Putamen (tissue), 1 donor: ENCODE data around the gene SP3.
"Not testable (repeated sequence)": the region's sequence is repeated elsewhere in the genome, so short reads cannot be mapped to it uniquely, and the experiment has no call there.

Experiments used
- DNase-seq: peaks from one replicate; pipeline ENCODE4 v3.0.0-alpha.2; 2016; ENCODE audit warnings: low spot score

SP3 gene

DNA sequence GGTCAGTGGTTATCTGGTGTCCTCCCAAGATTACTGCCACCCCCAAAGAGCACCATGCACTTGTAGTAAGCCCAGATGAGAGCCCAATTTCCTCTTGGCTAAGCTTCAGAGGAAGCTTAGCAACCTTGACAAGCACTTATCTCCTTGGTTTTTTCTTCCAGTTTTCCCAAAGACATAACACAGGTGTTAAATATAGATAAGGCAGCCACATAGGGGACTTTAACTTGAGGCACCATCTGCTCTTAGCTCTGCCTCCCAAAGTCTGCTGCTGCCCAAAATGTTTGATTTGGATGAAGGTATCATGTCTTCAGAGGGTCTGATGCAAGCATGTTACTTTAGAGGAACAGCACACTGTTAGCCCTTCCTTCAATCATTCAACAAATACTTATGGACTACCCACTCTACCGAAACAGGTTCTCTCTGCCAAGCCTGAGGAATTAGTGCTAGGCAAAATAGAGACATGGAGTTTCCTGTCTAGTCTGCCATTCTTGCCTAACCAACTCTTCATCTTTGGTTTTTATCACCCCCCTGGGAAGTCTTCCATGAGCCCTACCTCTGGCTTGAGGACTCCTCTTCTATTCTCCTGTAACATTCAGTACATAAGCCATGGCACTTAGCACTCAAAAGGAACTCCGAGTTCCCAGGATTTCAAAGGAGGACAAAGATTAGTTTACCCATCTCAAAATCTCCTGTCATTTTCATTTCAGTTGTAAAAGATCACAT, 73.7 kb downstream of the SP3 start:
- no peak for DNase-seq

DNA sequence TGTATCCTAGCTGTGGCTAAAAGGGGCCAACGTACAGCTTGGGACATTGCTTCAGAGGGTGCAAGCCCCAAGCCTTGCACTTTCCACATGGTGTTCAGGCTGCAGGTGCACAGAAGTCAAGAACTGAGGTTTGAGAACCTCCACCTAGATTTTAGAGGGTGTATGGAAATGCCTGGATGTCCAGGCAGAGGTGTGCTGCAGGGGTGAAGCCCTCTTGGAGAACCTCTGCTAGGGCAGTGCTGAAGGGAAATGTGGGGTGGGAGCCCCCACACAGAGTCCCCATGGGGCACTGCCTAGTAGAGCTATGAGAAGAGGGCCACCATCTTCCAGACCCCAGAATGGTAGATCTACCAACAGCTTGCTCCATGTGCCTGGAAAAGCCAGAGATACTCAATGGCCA, 75.7 kb downstream of the SP3 start:
- not testable (repeated sequence) for DNase-seq

- DNase-seq = no peak
These were observed 78.6 kb downstream of the SP3 start for GRCh38 chr2:173886613-173887012.

- DNase-seq = no peak
These were observed 81.0 kb downstream of the SP3 start for GRCh38 chr2:173884025-173884802.

GRCh38 chr2:173881886-173882285, 83.3 kb downstream of the SP3 start:
- DNase-seq = no peak

GRCh38 chr2:173881461-173881860, 83.7 kb downstream of the SP3 start:
- no peak for DNase-seq

- no peak for DNase-seq
These were observed 84.6 kb downstream of the SP3 start for GRCh38 chr2:173880561-173880960.

GRCh38 chr2:173876833-173877413, 88.2 kb downstream of the SP3 start:
- DNase-seq = no peak

DNA sequence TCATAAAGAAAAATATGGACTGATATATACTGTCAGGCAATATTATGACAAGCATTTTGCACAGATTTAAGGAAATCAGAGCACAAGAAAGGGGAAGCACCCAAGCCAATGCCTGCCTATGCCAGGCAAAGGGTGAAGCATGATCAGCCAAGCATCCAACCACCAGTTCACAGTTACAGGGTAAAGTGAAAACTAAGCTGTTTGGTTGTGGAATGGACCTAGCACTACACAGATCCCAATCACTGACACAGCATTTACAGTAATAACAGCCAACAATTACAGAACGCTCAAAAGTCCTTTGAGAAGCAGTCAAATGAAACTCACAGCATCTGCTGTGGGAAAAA, 90.3 kb downstream of the SP3 start:
- no peak for DNase-seq

GRCh38 chr2:173874003-173874893, 90.9 kb downstream of the SP3 start:
- DNase-seq = no peak

DNA sequence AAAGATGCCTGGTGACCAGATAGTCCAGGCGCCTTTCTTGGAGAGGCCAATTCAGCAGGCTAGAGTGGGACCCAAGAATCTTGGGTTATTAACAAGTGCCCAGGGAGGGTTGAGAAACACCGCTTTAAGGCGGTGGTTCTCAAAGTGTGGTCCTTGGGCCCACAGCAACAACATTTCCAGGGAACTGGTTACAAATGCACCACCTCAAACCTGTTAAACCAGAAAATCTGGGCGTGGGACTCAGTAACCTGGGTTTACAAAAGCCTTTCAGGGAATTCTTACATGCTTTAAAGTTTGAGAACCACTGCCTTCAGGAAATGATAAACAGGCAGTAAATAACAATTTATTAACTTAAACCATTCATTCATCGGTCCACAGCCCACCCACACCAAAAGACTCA, 92.5 kb downstream of the SP3 start:
- DNase-seq = no peak

DNA sequence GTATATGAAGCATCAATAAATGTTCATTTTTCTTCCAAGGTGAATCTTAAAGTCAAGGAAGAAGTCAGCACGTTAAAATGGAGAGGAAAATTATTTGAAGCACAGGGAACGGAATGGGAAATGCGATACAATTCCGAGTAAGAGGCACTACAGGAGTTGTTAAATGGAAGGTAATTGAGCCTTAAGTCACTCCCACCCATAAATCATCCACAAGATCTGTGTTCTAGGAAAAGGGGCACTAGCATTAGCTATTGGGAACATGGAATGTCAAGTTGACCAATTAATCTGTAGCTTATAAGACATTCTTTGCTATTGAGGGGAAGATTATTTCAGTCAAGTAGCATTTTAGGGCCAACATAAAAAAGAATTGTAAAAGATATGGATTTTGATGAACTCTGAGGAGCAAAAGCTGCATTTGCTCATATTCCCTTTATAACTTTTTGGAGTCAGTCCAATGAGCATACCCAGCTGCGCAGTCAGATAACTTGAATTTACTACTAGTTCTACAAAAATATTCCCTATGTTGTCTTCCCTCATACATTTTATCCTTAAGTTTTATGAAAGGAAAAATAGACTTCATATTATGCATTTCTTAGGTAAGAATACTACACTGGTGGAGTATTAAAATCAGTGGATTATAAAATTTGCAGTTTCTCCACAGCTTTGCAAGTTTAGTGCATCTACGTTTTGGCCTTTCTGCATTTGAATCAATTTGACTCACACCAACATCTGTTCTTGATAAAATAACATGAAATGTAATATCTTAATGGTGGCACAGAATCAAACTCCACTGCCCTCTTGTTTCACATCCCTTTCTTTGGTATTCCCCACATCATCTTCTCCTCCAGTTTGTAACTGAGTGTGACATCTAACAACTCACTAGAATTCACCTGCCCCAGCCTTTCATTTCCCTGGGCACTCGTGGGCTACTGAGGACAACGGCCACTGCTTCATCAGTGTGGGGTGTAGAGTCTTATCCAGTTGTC, 95.6 kb downstream of the SP3 start:
- DNase-seq = no peak

GRCh38 chr2:173868406-173868805, 96.8 kb downstream of the SP3 start:
- no peak for DNase-seq

GRCh38 chr2:173866874-173867618, 98.1 kb downstream of the SP3 start:
- DNase-seq = no peak

- no peak for DNase-seq
These were observed 99.0 kb downstream of the SP3 start for GRCh38 chr2:173865971-173866873.

DNA sequence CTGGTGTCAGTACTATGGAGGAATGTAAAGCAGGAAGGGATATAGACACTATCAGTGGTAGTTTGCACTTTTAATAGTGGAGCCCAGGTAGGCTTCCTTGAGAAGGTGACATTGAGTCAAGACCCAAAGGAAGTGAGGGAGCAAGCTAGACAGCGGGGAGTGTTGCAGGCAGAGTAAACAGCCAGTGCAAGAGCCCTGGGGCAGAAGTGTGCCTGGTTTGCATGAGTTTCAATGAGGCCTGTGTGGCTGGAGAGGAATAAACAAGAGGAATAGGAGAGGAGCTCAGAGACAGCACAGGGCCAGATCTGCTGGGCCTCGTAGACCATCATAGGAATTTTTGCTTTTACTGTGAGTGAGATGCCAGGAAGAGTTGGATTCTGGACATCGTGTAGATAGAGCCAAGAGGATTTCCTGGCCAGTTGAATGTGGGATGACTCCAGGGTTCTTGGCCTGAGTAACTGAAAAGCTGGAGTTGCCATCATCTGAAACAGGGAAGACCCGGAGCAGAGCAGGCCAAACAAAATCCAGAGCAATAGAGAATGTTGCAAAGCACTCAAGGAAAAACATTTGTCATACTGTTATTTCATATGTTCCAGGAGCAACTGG, 102.5 kb downstream of the SP3 start:
- DNase-seq = no peak

DNA sequence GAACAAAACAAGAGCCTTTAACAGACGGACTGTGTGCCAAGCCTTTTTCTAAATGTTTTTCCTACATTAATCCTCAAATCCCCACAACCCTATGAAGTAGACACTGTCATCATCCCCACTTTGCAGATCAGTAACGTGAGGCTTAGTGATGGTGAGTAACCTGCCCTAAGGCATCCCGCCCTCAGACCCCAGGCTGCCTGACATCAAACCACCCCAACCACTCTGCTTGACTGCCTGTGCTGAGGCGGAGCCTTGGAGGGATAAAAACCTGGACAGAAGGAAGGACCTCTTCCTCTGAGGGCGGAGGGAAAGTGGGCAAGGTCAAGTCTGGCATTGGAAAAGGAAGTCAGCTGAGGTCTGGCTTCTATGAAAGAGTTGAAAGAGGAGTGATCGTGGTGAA, 104.6 kb downstream of the SP3 start:
- no peak for DNase-seq

DNA sequence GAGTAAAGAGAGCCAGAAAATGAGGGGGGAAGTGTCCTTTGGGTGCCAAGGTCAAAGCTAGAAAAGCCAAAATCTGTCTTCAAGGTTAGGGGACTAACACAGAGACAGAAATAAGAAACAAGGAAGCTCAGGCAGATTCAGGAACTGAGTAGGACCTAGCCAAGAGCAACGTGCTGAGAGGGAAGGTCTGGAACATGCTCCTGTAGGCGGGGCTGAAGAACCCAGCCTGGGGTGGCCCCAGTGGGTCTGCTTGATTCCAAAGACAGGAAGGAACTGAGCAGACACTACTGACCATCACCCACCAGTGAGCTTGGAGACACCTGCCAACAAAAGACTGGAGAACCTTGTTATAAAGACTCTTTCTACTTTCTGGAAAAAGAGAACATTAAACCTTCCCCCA, 105.1 kb downstream of the SP3 start:
- DNase-seq = no peak

- no peak for DNase-seq
These were observed 106.9 kb downstream of the SP3 start for GRCh38 chr2:173858291-173858731.
